Panc1 (cell line): ENCODE results near the gene CCL26. TPM values are rescaled to one million over a fixed set of nuclear protein-coding genes. Genes with fewer than 3 reads are reported as not detected.

Experiments used
- ATAC-seq: fragments of 200-7000 bp; cut with Tn5 transposase; 2 replicates; pipeline ENCODE4 v1.9.1; 2020; ENCODE audit warnings: mild to moderate bottlenecking, moderate library complexity
- BruUV-seq: library from RNA; stranded (reverse); fragments of 400-500 nt; replicated peaks from 2 replicates; lab custom pipeline; 2021; lab: Mats Ljungman, UMichigan
- CTCF ChIA-PET: fragments of 300-600 bp; sonication (Branson Sonifier 250); formaldehyde crosslinking; loops from one replicate; lab custom pipeline; 2022; ENCODE audit warnings: antibody characterized with exemption; lab: Charles Lee
- POLR2A ChIA-PET: fragments of 300-600 bp; sonication (Branson Sonifier 250); formaldehyde crosslinking; loops from one replicate; lab custom pipeline; 2022; ENCODE audit warnings: antibody characterized with exemption; lab: Charles Lee
- DNase-seq: peaks from one replicate; pipeline ENCODE4 v3.0.0-alpha.2; 2010; ENCODE audit warnings: low read depth, low spot score
- H3K27ac ChIP-seq: 2 replicates; pipeline ENCODE4 v1.5.1; 2011; ENCODE audit warnings: mild to moderate bottlenecking, low read length, inconsistent platforms
- H3K27me3 ChIP-seq: fragments of 200-500 bp; sonication (Bioruptor generic); 2 replicates; pipeline ENCODE4 v1.6.0; 2014; ENCODE audit warnings: low read length, inconsistent platforms; ENCODE audit not compliant: control insufficient read depth, insufficient read depth
- H3K36me3 ChIP-seq: fragments of 200-500 bp; sonication (Bioruptor generic); 2 replicates; pipeline ENCODE4 v1.5.1; 2014; ENCODE audit warnings: inconsistent platforms, mild to moderate bottlenecking, low read length, moderate library complexity; ENCODE audit not compliant: control insufficient read depth, insufficient read depth
- H3K4me1 ChIP-seq: 2 replicates; pipeline ENCODE4 v1.5.1; 2011; ENCODE audit warnings: inconsistent platforms, mild to moderate bottlenecking, low read length, moderate library complexity; ENCODE audit not compliant: control insufficient read depth, insufficient read depth
- H3K4me3 ChIP-seq, 2 experiments: 2 replicates each; pipeline ENCODE4 v1.5.1; 2011 to 2012; ENCODE audit warnings: low read depth in 2 of 2, low read length in 2 of 2, mild to moderate bottlenecking in 2 of 2, inconsistent platforms in 1 of 2, moderate library complexity in 1 of 2
- H3K9me3 ChIP-seq: fragments of 200-500 bp; sonication (Bioruptor generic); 2 replicates; pipeline ENCODE4 v1.5.1; 2014; ENCODE audit warnings: low read depth, mild to moderate bottlenecking, inconsistent platforms, low read length, moderate library complexity; ENCODE audit not compliant: control insufficient read depth, insufficient read depth
- CTCF ChIP-seq: fragments of 450-650 bp; IDR thresholded peaks from 2 replicates; pipeline ENCODE4 v1.5.1; 2017; ENCODE audit warnings: mild to moderate bottlenecking
- POLR2AphosphoS5 ChIP-seq: IDR thresholded peaks from 2 replicates; pipeline ENCODE4 v1.6.1; 2012; ENCODE audit warnings: mild to moderate bottlenecking, low read depth, low read length, moderate library complexity
- REST ChIP-seq, 2 experiments: IDR thresholded peaks; 2 replicates each; pipeline ENCODE4 v1.6.1; 2011 to 2012; ENCODE audit warnings: low read depth in 2 of 2, control low read depth in 1 of 2, low read length in 1 of 2, mild to moderate bottlenecking in 1 of 2, moderate library complexity in 1 of 2; ENCODE audit not compliant: insufficient read depth in 1 of 2
- SIN3A ChIP-seq: IDR thresholded peaks from 2 replicates; pipeline ENCODE4 v1.6.1; 2012; ENCODE audit warnings: low read depth, mild to moderate bottlenecking, low read length, moderate library complexity, borderline replicate concordance; ENCODE audit not compliant: insufficient read depth
- TCF7L2 ChIP-seq: IDR thresholded peaks from 2 replicates; pipeline ENCODE4 v1.6.1; 2011; ENCODE audit warnings: mild to moderate bottlenecking, low read depth, low read length, inconsistent platforms
- in situ Hi-C: cut with HindIII; loops from 2 replicates; pipeline ENCODE4 v1.10.0; 2016; ENCODE audit warnings: low sequenced_read_pairs, low pct_unique_long_range_greater_than_20kb
- intact Hi-C: fragments of 100-400 bp; cut with micrococcal nuclease; formaldehyde crosslinking; loops from one replicate; pipeline ENCODE4 v1.10.0; 2022; ENCODE audit not compliant: unreplicated experiment
- total RNA-seq: library from RNA; stranded (reverse); gene quantifications from one replicate; pipeline ENCODE4 v1.2.1, GENCODE V29; 2021; ENCODE audit not compliant: unreplicated experiment

CCL26 gene
- total RNA-seq, 1 experiment from 2014 or later = not detected

GRCh38 chr7:75738975-75739795, 32.8 kb downstream of the CCL26 start:
- intact Hi-C loops (loop anchor here (10.0 kb wide), 1 partner anchor 94 kb away; no protein-coding TSS in a partner anchor), in situ Hi-C loops (no loop called here)
- BruUV-seq = no TSS peak
- Histone ChIP-seq H3K9me3 (no peaks in the 10 kb centered on the region), H3K27me3 (no peaks in the 10 kb centered on the region), H3K27ac (peak overlapping the region; percentile 78), H3K4me3 (peak overlapping the region; percentile 70 to 93), H3K36me3 (no peaks in the 10 kb centered on the region), H3K4me1 (peaks cover 10% of the 10 kb centered on the region)
- POLR2A ChIA-PET = interaction anchor here (0.6 kb wide), 1 partner anchor 13 kb away, joined by 11 read pairs; no protein-coding TSS in a partner anchor
- CTCF ChIA-PET = interaction anchor here (0.7 to 0.8 kb wide), 2 partner anchors 7 to 89 kb away, joined by 3 to 4 read pairs; no protein-coding TSS in a partner anchor
- peak; percentile 98 for ATAC-seq
- DNase-seq = peak; percentile 76
- TF ChIP-seq TCF7L2 (peak; percentile 86), POLR2AphosphoS5 (0 out of 2 replicates have a peak, but pooled peaks have one; percentile 25), CTCF (no peak), SIN3A (peak; percentile 93; the same call in 1 of the 2 replicates), REST (IDR thresholded peaks at IDR 0.05; ENCODE audit: insufficient read depth in 1 of 2, low read depth in 2 of 2, low read length in 1 of 2) (no peak)

- Histone ChIP-seq H3K27ac (peak within 1 kb of the TSS; percentile 78), H3K4me1 (peaks cover 10% of the 10 kb centered on the region), H3K27me3 (no peaks in the 10 kb centered on the region), H3K4me3 (peak within 1 kb of the TSS; percentile 70 to 93), H3K36me3 (no peaks in the 10 kb centered on the region), H3K9me3 (no peaks in the 10 kb centered on the region)
- no TSS peak for BruUV-seq
- ChIA-PET POLR2A (no interaction called here), CTCF (interaction anchor here (0.8 kb wide), 1 partner anchor 89 kb away, joined by 3 read pairs; no protein-coding TSS in a partner anchor)
- in situ Hi-C loops = no loop called here
- intact Hi-C loops = loop anchor here (10.0 kb wide), 1 partner anchor 94 kb away; no protein-coding TSS in a partner anchor
- ATAC-seq (no peak), DNase-seq (no peak)
- TF ChIP-seq SIN3A (no peak), POLR2AphosphoS5 (no peak), REST (IDR thresholded peaks at IDR 0.05; ENCODE audit: insufficient read depth in 1 of 2, low read depth in 2 of 2, low read length in 1 of 2) (no peak), CTCF (no peak), TCF7L2 (no peak)
Observed at GRCh38 chr7:75738604-75738974, 33.4 kb downstream of the CCL26 start, which contains the start of gene HIP1. Gene HIP1, minus strand, starts transcription at chr7:75738941. Its CDS starts 21 bp downstream, at chr7:75738920.
